Nephron (organoid): ENCODE results near the gene RNU2-63P.

Source experiments
- H3K27ac Mint-ChIP-seq, 3 experiments: 2 replicates each; pipeline ENCODE4 v1.8.0; 2020; ENCODE audit warnings: mixed read lengths in 3 of 3, mild to moderate bottlenecking in 2 of 3, moderate library complexity in 1 of 3
- H3K27me3 Mint-ChIP-seq: 2 replicates; pipeline ENCODE4 v1.8.0; 2021; ENCODE audit warnings: low read depth, mild to moderate bottlenecking, moderate library complexity, mixed read lengths
- H3K36me3 Mint-ChIP-seq: 2 replicates; pipeline ENCODE4 v1.8.0; 2020; ENCODE audit warnings: low read depth, mixed read lengths
- H3K4me1 Mint-ChIP-seq: 2 replicates; pipeline ENCODE4 v1.8.0; 2020; ENCODE audit warnings: mixed read lengths
- H3K4me3 Mint-ChIP-seq, 3 experiments: 2 replicates each; pipeline ENCODE4 v1.8.0; 2020; ENCODE audit warnings: mild to moderate bottlenecking in 3 of 3, mixed read lengths in 3 of 3, moderate library complexity in 2 of 3
- H3K9me3 Mint-ChIP-seq: 2 replicates; pipeline ENCODE4 v1.8.0; 2020; ENCODE audit warnings: mixed read lengths
- TF ChIP-seq, protein P1 (sequence below), 3 experiments: fragments of 200-600 bp; sonication (generic); IDR thresholded peaks; one replicate each; pipeline ENCODE4 v1.5.0; 2021; ENCODE audit warnings: antibody characterized with exemption in 3 of 3; ENCODE audit not compliant: unreplicated experiment in 3 of 3

Gene RNU2-63P

DNA sequence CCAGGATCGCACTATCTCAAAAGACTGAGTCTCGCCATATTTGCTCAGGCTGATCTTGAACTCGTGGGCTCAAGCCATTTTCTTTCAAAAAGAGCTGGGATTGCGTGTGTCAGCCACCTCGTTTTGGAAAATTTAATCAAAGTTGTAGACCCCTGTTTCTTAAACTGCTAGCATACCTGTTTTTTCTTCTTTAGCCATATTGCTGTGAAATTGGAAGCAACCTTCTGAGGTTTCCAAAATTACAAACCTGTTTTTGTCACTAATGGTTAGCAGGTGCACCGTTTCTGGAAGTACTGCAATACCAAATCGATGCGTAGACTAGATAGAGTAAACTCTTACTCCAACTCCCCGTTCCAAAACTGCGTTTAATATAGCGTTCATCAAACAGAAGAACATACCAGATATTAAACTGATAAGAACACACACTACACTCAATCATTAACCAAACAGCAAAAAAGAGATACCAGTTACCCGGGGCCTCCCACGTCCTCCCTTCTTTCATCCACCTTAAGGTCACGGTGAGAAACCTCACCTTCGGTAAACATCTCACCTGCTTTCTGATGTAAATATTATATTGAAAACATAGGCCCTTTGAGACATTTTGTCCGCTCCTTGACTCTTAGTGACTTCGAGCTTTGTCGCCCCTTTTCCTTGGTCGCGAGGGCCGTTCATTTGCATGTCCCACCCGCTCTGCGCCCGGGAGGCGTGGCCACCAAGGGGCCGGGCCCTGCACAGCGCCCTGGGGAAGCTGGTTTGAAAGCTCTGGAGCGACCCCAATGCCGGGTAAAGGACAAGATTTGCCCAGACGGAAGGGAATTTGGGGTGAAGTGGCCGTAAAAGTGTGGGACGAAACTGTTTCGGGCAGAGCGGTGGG, at the start of gene RNU2-63P:
Gene RNU2-63P (minus strand): TSS at position 462 of the 874 bp plus-strand sequence.
- H3K9me3 Mint-ChIP-seq = no peaks in the 10 kb centered on the region
- peak within 1 kb of the TSS; percentile 95 to 100 (median 95) for H3K4me3 Mint-ChIP-seq
- peaks cover 7% of the 10 kb centered on the region for H3K27me3 Mint-ChIP-seq
- TF ChIP-seq, protein P1, sequence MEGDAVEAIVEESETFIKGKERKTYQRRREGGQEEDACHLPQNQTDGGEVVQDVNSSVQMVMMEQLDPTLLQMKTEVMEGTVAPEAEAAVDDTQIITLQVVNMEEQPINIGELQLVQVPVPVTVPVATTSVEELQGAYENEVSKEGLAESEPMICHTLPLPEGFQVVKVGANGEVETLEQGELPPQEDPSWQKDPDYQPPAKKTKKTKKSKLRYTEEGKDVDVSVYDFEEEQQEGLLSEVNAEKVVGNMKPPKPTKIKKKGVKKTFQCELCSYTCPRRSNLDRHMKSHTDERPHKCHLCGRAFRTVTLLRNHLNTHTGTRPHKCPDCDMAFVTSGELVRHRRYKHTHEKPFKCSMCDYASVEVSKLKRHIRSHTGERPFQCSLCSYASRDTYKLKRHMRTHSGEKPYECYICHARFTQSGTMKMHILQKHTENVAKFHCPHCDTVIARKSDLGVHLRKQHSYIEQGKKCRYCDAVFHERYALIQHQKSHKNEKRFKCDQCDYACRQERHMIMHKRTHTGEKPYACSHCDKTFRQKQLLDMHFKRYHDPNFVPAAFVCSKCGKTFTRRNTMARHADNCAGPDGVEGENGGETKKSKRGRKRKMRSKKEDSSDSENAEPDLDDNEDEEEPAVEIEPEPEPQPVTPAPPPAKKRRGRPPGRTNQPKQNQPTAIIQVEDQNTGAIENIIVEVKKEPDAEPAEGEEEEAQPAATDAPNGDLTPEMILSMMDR (IDR thresholded peaks at IDR 0.05; ENCODE audit: unreplicated experiment in 3 of 3) = no peak
- H3K4me1 Mint-ChIP-seq = peaks cover 25% of the 10 kb centered on the region
- peak within 1 kb of the TSS; percentile 99 to 100 (median 99) for H3K27ac Mint-ChIP-seq
- H3K36me3 Mint-ChIP-seq = no peaks in the 10 kb centered on the region

DNA sequence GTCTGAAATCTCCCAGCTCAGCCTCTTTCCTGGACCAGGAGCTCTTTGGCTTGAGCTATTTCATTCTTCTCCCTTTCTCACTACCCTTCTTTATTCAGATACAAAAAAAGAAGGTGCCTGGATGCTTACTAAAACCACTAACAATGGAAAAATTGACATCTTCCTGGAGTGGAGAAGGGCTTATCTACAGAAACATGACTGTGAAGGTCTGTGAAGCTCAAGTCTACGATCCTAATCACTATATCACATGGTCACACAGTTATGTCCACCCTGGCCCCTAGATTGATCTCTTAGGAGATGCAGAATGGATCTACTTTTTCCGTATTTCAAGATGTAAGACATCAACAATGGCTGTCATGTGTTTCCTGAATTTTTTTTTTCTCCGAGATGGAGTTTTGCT, 44.9 kb upstream of the RNU2-63P start:
- no peak overlapping the region for H3K4me3 Mint-ChIP-seq
- no peaks in the 10 kb centered on the region for H3K36me3 Mint-ChIP-seq
- H3K4me1 Mint-ChIP-seq = peaks cover 24% of the 10 kb centered on the region
- H3K27me3 Mint-ChIP-seq = no peaks in the 10 kb centered on the region
- TF ChIP-seq, protein P1 (IDR thresholded peaks at IDR 0.05; ENCODE audit: unreplicated experiment in 3 of 3) = no peak
- no peak overlapping the region for H3K27ac Mint-ChIP-seq
- no peaks in the 10 kb centered on the region for H3K9me3 Mint-ChIP-seq

DNA sequence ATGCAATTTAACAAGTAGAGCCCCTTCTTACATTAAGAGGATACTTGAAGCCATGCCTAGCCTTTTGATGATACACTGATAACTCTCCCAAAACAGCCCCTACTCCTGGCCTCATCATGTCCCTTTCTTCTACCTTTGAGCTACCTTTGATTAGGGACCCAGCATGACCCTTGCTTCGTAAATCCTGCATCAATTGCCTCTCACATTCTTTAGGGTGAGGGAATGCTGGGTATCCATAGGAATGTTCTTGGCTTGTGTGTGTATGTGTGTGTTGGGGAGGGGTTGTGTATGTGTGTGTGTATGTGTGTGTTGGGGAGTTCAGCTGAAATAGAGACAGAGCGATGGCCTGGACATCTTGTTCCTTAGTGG, 44.5 kb upstream of the RNU2-63P start:
- Mint-ChIP-seq H3K27ac (no peak overlapping the region), H3K4me1 (peaks cover 24% of the 10 kb centered on the region), H3K27me3 (no peaks in the 10 kb centered on the region), H3K9me3 (no peaks in the 10 kb centered on the region), H3K36me3 (no peaks in the 10 kb centered on the region), H3K4me3 (no peak overlapping the region)
- TF ChIP-seq, protein P1 (IDR thresholded peaks at IDR 0.05; ENCODE audit: unreplicated experiment in 3 of 3) = no peak

GRCh38 chr2:88059979-88060906, 43.9 kb upstream of the RNU2-63P start:
- Mint-ChIP-seq H3K4me1 (peaks cover 24% of the 10 kb centered on the region), H3K9me3 (no peaks in the 10 kb centered on the region), H3K27me3 (no peaks in the 10 kb centered on the region), H3K36me3 (no peaks in the 10 kb centered on the region), H3K27ac (no peak overlapping the region), H3K4me3 (no peak overlapping the region)
- TF ChIP-seq, protein P1 (IDR thresholded peaks at IDR 0.05; ENCODE audit: unreplicated experiment in 3 of 3) = peak; percentile 75 to 82 (median 80)

DNA sequence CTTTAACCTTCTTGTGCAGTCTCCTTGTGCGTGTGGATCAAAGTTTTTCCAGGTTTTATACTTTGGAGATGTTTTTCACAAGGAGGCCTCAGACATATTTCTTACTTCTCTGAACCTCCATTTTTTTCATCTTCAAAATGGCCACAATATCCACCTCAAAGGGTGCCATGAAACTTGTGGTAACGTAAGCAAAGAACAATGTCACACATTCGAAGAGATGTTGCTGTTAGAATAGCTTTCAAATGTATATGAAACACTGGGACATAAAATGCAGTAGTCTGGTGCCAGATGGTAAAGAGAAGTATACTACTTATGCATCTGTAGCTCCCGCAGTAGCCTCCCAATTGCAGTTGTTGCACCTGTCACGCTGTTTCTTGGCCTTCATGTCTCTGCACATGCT, 41.8 kb upstream of the RNU2-63P start:
- TF ChIP-seq, protein P1 (IDR thresholded peaks at IDR 0.05; ENCODE audit: unreplicated experiment in 3 of 3) = no peak
- no peaks in the 10 kb centered on the region for H3K9me3 Mint-ChIP-seq
- H3K4me1 Mint-ChIP-seq = peaks cover 45% of the 10 kb centered on the region
- peak overlapping the region in 2 of 3 experiments; percentile 19 to 92 for H3K4me3 Mint-ChIP-seq
- H3K36me3 Mint-ChIP-seq = peaks cover 7% of the 10 kb centered on the region
- no peaks in the 10 kb centered on the region for H3K27me3 Mint-ChIP-seq
- H3K27ac Mint-ChIP-seq = peak overlapping the region in 1 of 3 experiments; percentile 28
